HCT116 (cell line): ENCODE measurements around the gene BRWD1. TPM values are rescaled to one million over a fixed set of nuclear protein-coding genes. Genes with fewer than 3 reads are reported as not detected.

Experiments used
- ATAC-seq: fragments of 200-7000 bp; cut with Tn5 transposase; 2 replicates; pipeline ENCODE4 v1.9.1; 2020; ENCODE audit warnings: mild to moderate bottlenecking, moderate library complexity
- BruUV-seq: library from RNA; stranded (reverse); fragments of 400-500 nt; replicated peaks from 2 replicates; lab custom pipeline; 2021; lab: Mats Ljungman, UMichigan
- CTCF ChIA-PET: fragments of 300-600 bp; sonication (Branson Sonifier 250); formaldehyde crosslinking; loops from one replicate; lab custom pipeline; 2021; ENCODE audit warnings: antibody characterized with exemption; lab: Charles Lee
- POLR2A ChIA-PET: fragments of 300-600, 350-600 bp; sonication (Branson Sonifier 250); formaldehyde crosslinking; loops from one replicate; lab custom pipeline; 2021; ENCODE audit warnings: antibody characterized with exemption; lab: Charles Lee
- RAD21 ChIA-PET, 2 experiments: fragments of 300-600 bp; sonication (Branson Sonifier 250); formaldehyde crosslinking; loops; one replicate each; lab custom pipeline; 2023; ENCODE audit warnings: low total read pairs in 2 of 2; ENCODE audit not compliant: uncharacterized antibody in 2 of 2, unreplicated experiment in 2 of 2, low non-redundant PET in 1 of 2; lab: Charles Lee
- DNase-seq: peaks from one replicate; pipeline ENCODE4 v3.0.0-alpha.2; 2010; ENCODE audit warnings: low read depth, low spot score
- H2AFZ ChIP-seq: fragments of 200-600 bp; shearing (Covaris generic), sonication (generic); 2 replicates; pipeline ENCODE4 v1.6.1; 2017; ENCODE audit warnings: low read depth, mixed run types, mixed read lengths, antibody characterized with exemption, low read length; ENCODE audit not compliant: poor library complexity, severe bottlenecking
- H3K27ac ChIP-seq: 2 replicates; pipeline ENCODE4 v1.5.1; 2012; ENCODE audit warnings: low read depth, low read length
- H3K27me3 ChIP-seq: fragments of 200-600 bp; sonication (generic); 2 replicates; pipeline ENCODE4 v1.6.1; 2016; ENCODE audit warnings: mixed run types, low read length, mixed read lengths; ENCODE audit not compliant: insufficient read depth
- H3K36me3 ChIP-seq, 2 experiments: fragments of 200-500 bp in 1 of 2; fragments of 200-600 bp in 1 of 2; sonication (Bioruptor generic) in 1 of 2; sonication (generic) in 1 of 2; 2 replicates each; pipeline versions ENCODE4 v1.5.1 to v1.6.1; 2014 to 2016; ENCODE audit warnings: low read length in 2 of 2, inconsistent platforms in 1 of 2, mixed read lengths in 1 of 2, mixed run types in 1 of 2; ENCODE audit not compliant: insufficient read depth in 2 of 2, control insufficient read depth in 1 of 2
- H3K4me1 ChIP-seq, 2 experiments: fragments of 200-600 bp in 1 of 2; sonication (generic) in 1 of 2; 2 replicates each; pipeline versions ENCODE4 v1.5.1 to v1.6.1; 2012 to 2017; ENCODE audit warnings: low read length in 2 of 2, inconsistent platforms in 1 of 2, mild to moderate bottlenecking in 1 of 2, mixed read lengths in 1 of 2, mixed run types in 1 of 2, moderate library complexity in 1 of 2; ENCODE audit not compliant: insufficient read depth in 2 of 2, control insufficient read depth in 1 of 2
- H3K4me2 ChIP-seq: fragments of 200-600 bp; sonication (generic); 2 replicates; pipeline ENCODE4 v1.6.1; 2017; ENCODE audit warnings: mixed run types, low read length, mixed read lengths
- H3K4me3 ChIP-seq, 2 experiments: fragments of 200-600 bp in 1 of 2; sonication (generic) in 1 of 2; replicated peaks in 1 of 2; 2 replicates each; pipeline ENCODE4 v1.5.1; 2011 to 2016; ENCODE audit warnings: low read length in 2 of 2, control low read depth in 1 of 2, low read depth in 1 of 2, mild to moderate bottlenecking in 1 of 2, mixed read lengths in 1 of 2, mixed run types in 1 of 2
- H3K79me2 ChIP-seq: fragments of 200-600 bp; sonication (generic); 2 replicates; pipeline ENCODE4 v1.6.1; 2017; ENCODE audit warnings: mild to moderate bottlenecking, mixed run types, low read length, moderate library complexity, mixed read lengths; ENCODE audit not compliant: insufficient read depth
- H3K9ac ChIP-seq: fragments of 200-600 bp; sonication (generic); 2 replicates; pipeline ENCODE4 v1.6.1; 2016; ENCODE audit warnings: low read length, mixed read lengths
- H3K9me2 ChIP-seq: fragments of 200-600 bp; sonication (generic), shearing (Covaris generic); 2 replicates; pipeline ENCODE4 v1.6.1; 2017; ENCODE audit warnings: mixed run types, mild to moderate bottlenecking, moderate library complexity; ENCODE audit not compliant: insufficient read depth
- H3K9me3 ChIP-seq, 2 experiments: fragments of 200-500 bp in 1 of 2; fragments of 200-600 bp in 1 of 2; sonication (Bioruptor generic) in 1 of 2; sonication (generic) in 1 of 2; 2 replicates each; pipeline ENCODE4 v1.6.1; 2014 to 2017; ENCODE audit warnings: low read length in 2 of 2, mixed read lengths in 2 of 2, inconsistent platforms in 1 of 2, low read depth in 1 of 2, mild to moderate bottlenecking in 1 of 2, mixed run types in 1 of 2, moderate library complexity in 1 of 2; ENCODE audit not compliant: control insufficient read depth in 1 of 2, insufficient read depth in 1 of 2
- H4K20me1 ChIP-seq: fragments of 200-600 bp; sonication (generic), shearing (Covaris generic); 2 replicates; pipeline ENCODE4 v1.6.1; 2017; ENCODE audit warnings: mixed run types, mild to moderate bottlenecking, moderate library complexity; ENCODE audit not compliant: insufficient read depth
- CBX3 ChIP-seq: IDR thresholded peaks from 2 replicates; pipeline ENCODE4 v1.6.1; 2012; ENCODE audit warnings: low read depth
- EGR1 ChIP-seq: IDR thresholded peaks from 2 replicates; pipeline ENCODE4 v1.6.1; 2012; ENCODE audit warnings: low read depth
- JUND ChIP-seq: IDR thresholded peaks from 2 replicates; pipeline ENCODE4 v1.6.1; 2012
- SIN3A ChIP-seq: IDR thresholded peaks from 2 replicates; pipeline ENCODE4 v1.6.1; 2012; ENCODE audit warnings: low read depth
- TCF7L2 ChIP-seq: IDR thresholded peaks from 2 replicates; pipeline ENCODE4 v1.7.0; 2011; ENCODE audit warnings: borderline replicate concordance, inconsistent platforms; ENCODE audit not compliant: insufficient read depth, insufficient read length; ENCODE audit errors: extremely low read depth
- intact Hi-C: fragments of 100-400 bp; cut with micrococcal nuclease; formaldehyde crosslinking; loops from 2 replicates; pipeline ENCODE4 v1.10.0; 2022
- total RNA-seq: library from RNA; stranded (reverse); gene quantifications from one replicate; pipeline ENCODE4 v1.2.1, GENCODE V29; 2021; ENCODE audit not compliant: unreplicated experiment
- TF ChIP-seq, protein P1 (sequence below): IDR thresholded peaks from 2 replicates; pipeline ENCODE4 v1.6.1; 2012
- TF ChIP-seq, protein P2 (sequence below), 3 experiments: fragments of 200-600 bp in 1 of 3; sonication (generic) in 1 of 3; IDR thresholded peaks in 2 of 3; conservative IDR thresholded peaks in 1 of 3; 2 replicates each; pipeline ENCODE4 v1.5.1; 2012 to 2017; ENCODE audit warnings: low read depth in 2 of 3, low read length in 2 of 3, antibody characterized with exemption in 1 of 3, borderline replicate concordance in 1 of 3, control low read depth in 1 of 3, mild to moderate bottlenecking in 1 of 3, mixed read lengths in 1 of 3, mixed run types in 1 of 3, moderate library complexity in 1 of 3; ENCODE audit not compliant: insufficient read depth in 1 of 3
- TF ChIP-seq, protein P3 (sequence below): IDR thresholded peaks from 2 replicates; pipeline ENCODE4 v1.6.1; 2012; ENCODE audit warnings: low read depth

BRWD1 gene
- total RNA-seq, 1 experiment from 2014 or later = 33.1 TPM

DNA sequence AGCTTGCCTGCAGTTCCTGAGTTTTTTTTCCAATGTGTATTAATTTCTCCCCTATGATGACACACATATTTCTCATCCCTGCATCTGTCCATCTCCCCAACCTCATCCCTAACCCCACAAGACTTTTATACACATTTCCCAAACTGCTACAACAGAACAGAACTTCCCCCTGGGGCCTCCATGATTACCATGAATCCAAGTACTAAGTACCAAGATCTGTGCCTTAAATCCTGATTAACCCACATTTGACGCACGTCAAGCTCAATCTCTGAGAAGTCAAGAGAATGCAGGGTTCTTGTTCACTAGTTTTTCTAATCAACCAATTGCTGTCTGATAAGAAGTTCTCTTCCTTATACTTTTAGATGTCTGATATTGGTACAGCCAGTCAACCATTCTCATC lies 25.8 kb upstream of the BRWD1 start:
- Histone ChIP-seq H4K20me1 (peaks cover 5% of the 10 kb centered on the region; the same call in 1 of the 2 replicates), H3K79me2 (no peaks in the 10 kb centered on the region), H3K27me3 (no peaks in the 10 kb centered on the region), H3K9me2 (no peaks in the 10 kb centered on the region), H3K9ac (no peak overlapping the region), H3K9me3 (no peaks in the 10 kb centered on the region), H3K27ac (no peak overlapping the region), H3K36me3 (peaks cover 13 to 22% of the 10 kb centered on the region in 2 experiments; a peak in 3 of 4 replicates), H3K4me3 (no peak overlapping the region), H3K4me1 (no peaks in the 10 kb centered on the region), H3K4me2 (no peak overlapping the region), H2AFZ (no peak overlapping the region)
- intact Hi-C loops = no loop called here
- ChIA-PET POLR2A (interaction anchor here (0.8 to 3.1 kb wide), 3 partner anchors 9 to 156 kb away, joined by 3 to 9 read pairs (median 3); partner anchors contain the start of genes HMGN1 and PSMG1), CTCF (no interaction called here), RAD21 (no interaction called here)
- no TSS peak for BruUV-seq
- DNase-seq = no peak
- no peak for TF ChIP-seq EGR1
- no peak for TF ChIP-seq JUND
- TF ChIP-seq, protein P1, sequence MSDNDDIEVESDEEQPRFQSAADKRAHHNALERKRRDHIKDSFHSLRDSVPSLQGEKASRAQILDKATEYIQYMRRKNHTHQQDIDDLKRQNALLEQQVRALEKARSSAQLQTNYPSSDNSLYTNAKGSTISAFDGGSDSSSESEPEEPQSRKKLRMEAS = no peak
- no peak for TF ChIP-seq SIN3A
- no peak for TF ChIP-seq CBX3
- TF ChIP-seq, protein P2, sequence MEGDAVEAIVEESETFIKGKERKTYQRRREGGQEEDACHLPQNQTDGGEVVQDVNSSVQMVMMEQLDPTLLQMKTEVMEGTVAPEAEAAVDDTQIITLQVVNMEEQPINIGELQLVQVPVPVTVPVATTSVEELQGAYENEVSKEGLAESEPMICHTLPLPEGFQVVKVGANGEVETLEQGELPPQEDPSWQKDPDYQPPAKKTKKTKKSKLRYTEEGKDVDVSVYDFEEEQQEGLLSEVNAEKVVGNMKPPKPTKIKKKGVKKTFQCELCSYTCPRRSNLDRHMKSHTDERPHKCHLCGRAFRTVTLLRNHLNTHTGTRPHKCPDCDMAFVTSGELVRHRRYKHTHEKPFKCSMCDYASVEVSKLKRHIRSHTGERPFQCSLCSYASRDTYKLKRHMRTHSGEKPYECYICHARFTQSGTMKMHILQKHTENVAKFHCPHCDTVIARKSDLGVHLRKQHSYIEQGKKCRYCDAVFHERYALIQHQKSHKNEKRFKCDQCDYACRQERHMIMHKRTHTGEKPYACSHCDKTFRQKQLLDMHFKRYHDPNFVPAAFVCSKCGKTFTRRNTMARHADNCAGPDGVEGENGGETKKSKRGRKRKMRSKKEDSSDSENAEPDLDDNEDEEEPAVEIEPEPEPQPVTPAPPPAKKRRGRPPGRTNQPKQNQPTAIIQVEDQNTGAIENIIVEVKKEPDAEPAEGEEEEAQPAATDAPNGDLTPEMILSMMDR (IDR thresholded peaks at IDR 0.05 in 2 of 3, conservative IDR thresholded peaks at IDR 0.05 in 1 of 3; ENCODE audit: borderline replicate concordance in 1 of 3, insufficient read depth in 1 of 3, low read depth in 2 of 3, low read length in 2 of 3) = no peak
- no peak for TF ChIP-seq TCF7L2
- TF ChIP-seq, protein P3, sequence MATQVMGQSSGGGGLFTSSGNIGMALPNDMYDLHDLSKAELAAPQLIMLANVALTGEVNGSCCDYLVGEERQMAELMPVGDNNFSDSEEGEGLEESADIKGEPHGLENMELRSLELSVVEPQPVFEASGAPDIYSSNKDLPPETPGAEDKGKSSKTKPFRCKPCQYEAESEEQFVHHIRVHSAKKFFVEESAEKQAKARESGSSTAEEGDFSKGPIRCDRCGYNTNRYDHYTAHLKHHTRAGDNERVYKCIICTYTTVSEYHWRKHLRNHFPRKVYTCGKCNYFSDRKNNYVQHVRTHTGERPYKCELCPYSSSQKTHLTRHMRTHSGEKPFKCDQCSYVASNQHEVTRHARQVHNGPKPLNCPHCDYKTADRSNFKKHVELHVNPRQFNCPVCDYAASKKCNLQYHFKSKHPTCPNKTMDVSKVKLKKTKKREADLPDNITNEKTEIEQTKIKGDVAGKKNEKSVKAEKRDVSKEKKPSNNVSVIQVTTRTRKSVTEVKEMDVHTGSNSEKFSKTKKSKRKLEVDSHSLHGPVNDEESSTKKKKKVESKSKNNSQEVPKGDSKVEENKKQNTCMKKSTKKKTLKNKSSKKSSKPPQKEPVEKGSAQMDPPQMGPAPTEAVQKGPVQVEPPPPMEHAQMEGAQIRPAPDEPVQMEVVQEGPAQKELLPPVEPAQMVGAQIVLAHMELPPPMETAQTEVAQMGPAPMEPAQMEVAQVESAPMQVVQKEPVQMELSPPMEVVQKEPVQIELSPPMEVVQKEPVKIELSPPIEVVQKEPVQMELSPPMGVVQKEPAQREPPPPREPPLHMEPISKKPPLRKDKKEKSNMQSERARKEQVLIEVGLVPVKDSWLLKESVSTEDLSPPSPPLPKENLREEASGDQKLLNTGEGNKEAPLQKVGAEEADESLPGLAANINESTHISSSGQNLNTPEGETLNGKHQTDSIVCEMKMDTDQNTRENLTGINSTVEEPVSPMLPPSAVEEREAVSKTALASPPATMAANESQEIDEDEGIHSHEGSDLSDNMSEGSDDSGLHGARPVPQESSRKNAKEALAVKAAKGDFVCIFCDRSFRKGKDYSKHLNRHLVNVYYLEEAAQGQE = no peak
- no peak for ATAC-seq
